ENCODE measurements around the gene ZNRD2.

- TF ChIP-seq, protein P1, sequence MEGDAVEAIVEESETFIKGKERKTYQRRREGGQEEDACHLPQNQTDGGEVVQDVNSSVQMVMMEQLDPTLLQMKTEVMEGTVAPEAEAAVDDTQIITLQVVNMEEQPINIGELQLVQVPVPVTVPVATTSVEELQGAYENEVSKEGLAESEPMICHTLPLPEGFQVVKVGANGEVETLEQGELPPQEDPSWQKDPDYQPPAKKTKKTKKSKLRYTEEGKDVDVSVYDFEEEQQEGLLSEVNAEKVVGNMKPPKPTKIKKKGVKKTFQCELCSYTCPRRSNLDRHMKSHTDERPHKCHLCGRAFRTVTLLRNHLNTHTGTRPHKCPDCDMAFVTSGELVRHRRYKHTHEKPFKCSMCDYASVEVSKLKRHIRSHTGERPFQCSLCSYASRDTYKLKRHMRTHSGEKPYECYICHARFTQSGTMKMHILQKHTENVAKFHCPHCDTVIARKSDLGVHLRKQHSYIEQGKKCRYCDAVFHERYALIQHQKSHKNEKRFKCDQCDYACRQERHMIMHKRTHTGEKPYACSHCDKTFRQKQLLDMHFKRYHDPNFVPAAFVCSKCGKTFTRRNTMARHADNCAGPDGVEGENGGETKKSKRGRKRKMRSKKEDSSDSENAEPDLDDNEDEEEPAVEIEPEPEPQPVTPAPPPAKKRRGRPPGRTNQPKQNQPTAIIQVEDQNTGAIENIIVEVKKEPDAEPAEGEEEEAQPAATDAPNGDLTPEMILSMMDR (IDR thresholded peaks at IDR 0.05): no peak
- no peak for TF ChIP-seq POLR2A (IDR thresholded peaks at IDR 0.05)
Observed at GRCh38 chr11:65529475-65530156, 40.7 kb upstream of the ZNRD2 start.

Measured in vagina (tissue), 2 donors.